Gastroesophageal sphincter (tissue), 3 donors: ENCODE data around the gene STK24.

Source experiments
- CTCF ChIP-seq, 4 experiments: fragments of 200-600 bp in 2 of 4; fragments of 450-650 bp in 2 of 4; sonication (generic) in 1 of 4; IDR thresholded peaks; one replicate each; pipeline ENCODE4 v1.5.1; 2017 to 2019; ENCODE audit warnings: antibody characterized with exemption in 4 of 4, mild to moderate bottlenecking in 2 of 4, moderate library complexity in 2 of 4
- EP300 ChIP-seq: sonication (generic); formaldehyde crosslinking; IDR thresholded peaks from one replicate; pipeline ENCODE4 v1.6.1; 2017; ENCODE audit warnings: antibody characterized with exemption, mild to moderate bottlenecking
- POLR2A ChIP-seq, 2 donors: fragments of 450-650 bp; IDR thresholded peaks; one replicate each; pipeline ENCODE4 v1.6.1; 2017; ENCODE audit warnings: antibody characterized with exemption in 2 of 2, mild to moderate bottlenecking in 2 of 2, moderate library complexity in 1 of 2
- POLR2AphosphoS5 ChIP-seq: sonication (generic); formaldehyde crosslinking; IDR thresholded peaks from one replicate; pipeline ENCODE4 v1.6.1; 2017; ENCODE audit warnings: antibody characterized with exemption

- TF ChIP-seq CTCF (IDR thresholded peaks at IDR 0.05) = no peak
- no peak for TF ChIP-seq EP300
- no peak for TF ChIP-seq POLR2A (IDR thresholded peaks at IDR 0.05)
- no peak for TF ChIP-seq POLR2AphosphoS5
These were observed 38.0 kb downstream of the STK24 start for GRCh38 chr13:98538876-98539275.
